Hepatocyte (in vitro differentiated cells): ENCODE data around the gene HEPHL1. TPM values are rescaled to one million over a fixed set of nuclear protein-coding genes. Genes with fewer than 3 reads are reported as not detected.

Experiments
- DNase-seq: peaks from one replicate; pipeline ENCODE4 v3.0.0-alpha.2; 2016; ENCODE audit warnings: low spot score
- H2AFZ ChIP-seq: fragments of 200-600 bp; sonication (generic); 2 replicates; pipeline ENCODE4 v1.6.0; 2016; ENCODE audit warnings: antibody characterized with exemption, mild to moderate bottlenecking
- H3K27ac ChIP-seq: fragments of 200-600 bp; sonication (generic); 2 replicates; pipeline ENCODE4 v1.5.1; 2016; ENCODE audit warnings: mild to moderate bottlenecking
- H3K27me3 ChIP-seq: fragments of 200-600 bp; sonication (generic); 2 replicates; pipeline ENCODE4 v1.6.1; 2016
- H3K36me3 ChIP-seq: fragments of 200-600 bp; sonication (generic); replicated peaks from 2 replicates; pipeline ENCODE4 v1.5.1; 2016; ENCODE audit warnings: low read depth; ENCODE audit not compliant: insufficient read depth
- H3K4me1 ChIP-seq: fragments of 200-600 bp; sonication (generic); 2 replicates; pipeline ENCODE4 v1.5.1; 2016; ENCODE audit warnings: mild to moderate bottlenecking, moderate library complexity; ENCODE audit not compliant: insufficient read depth
- H3K4me2 ChIP-seq: fragments of 200-600 bp; sonication (generic); 2 replicates; pipeline ENCODE4 v1.6.0; 2016
- H3K4me3 ChIP-seq: fragments of 200-600 bp; sonication (generic); 2 replicates; pipeline ENCODE4 v1.5.1; 2016; ENCODE audit warnings: mild to moderate bottlenecking
- H3K79me2 ChIP-seq: fragments of 200-600 bp; sonication (generic); 2 replicates; pipeline ENCODE4 v1.6.0; 2017; ENCODE audit warnings: mild to moderate bottlenecking
- H3K9me2 ChIP-seq: fragments of 200-600 bp; sonication (generic); replicated peaks from 2 replicates; pipeline ENCODE4 v1.6.0; 2017; ENCODE audit warnings: mild to moderate bottlenecking; ENCODE audit not compliant: insufficient read depth
- H3K9me3 ChIP-seq: fragments of 200-600 bp; sonication (generic); 2 replicates; pipeline ENCODE4 v1.5.1; 2016; ENCODE audit warnings: low read depth, mild to moderate bottlenecking
- H4K20me1 ChIP-seq: fragments of 200-600 bp; sonication (generic); 2 replicates; pipeline ENCODE4 v1.6.0; 2016; ENCODE audit warnings: mild to moderate bottlenecking; ENCODE audit not compliant: insufficient read depth, poor library complexity, severe bottlenecking
- EZH2 ChIP-seq: fragments of 200-600 bp; sonication (generic); IDR thresholded peaks from 2 replicates; pipeline ENCODE4 v1.6.1; 2016; ENCODE audit warnings: antibody characterized with exemption, mild to moderate bottlenecking, borderline replicate concordance
- EZH2phosphoT487 ChIP-seq: fragments of 200-600 bp; sonication (generic); IDR thresholded peaks from one replicate; pipeline ENCODE4 v1.6.1; 2018; ENCODE audit warnings: antibody characterized with exemption, mild to moderate bottlenecking, low read depth, moderate library complexity; ENCODE audit not compliant: unreplicated experiment, severe bottlenecking
- WGBS: methylation state at CpG from one replicate; pipeline ENCODE4 v1.1.6; 2016; ENCODE audit warnings: low lambda C conversion rate; ENCODE audit errors: missing lambda C conversion rate; 5-methylcytosine and 5-hydroxymethylcytosine counted together
- polyA plus RNA-seq: library from polyadenylated mRNA; unstranded; fragments of >200 nt; fragmentation: Nextera tagmentation; extraction: Ambion mirVana; gene quantifications from 2 replicates; pipeline ENCODE4 v1.2.1, GENCODE V29; 2016
- total RNA-seq: library from RNA; depleted of rRNA; stranded (reverse); fragments of >200 nt; gene quantifications from 2 replicates; pipeline ENCODE4 v1.2.3, GENCODE V29; 2014
- TF ChIP-seq, protein P1 (sequence below): fragments of 200-600 bp; sonication (generic); IDR thresholded peaks from 2 replicates; pipeline ENCODE4 v1.5.1; 2016; ENCODE audit warnings: antibody characterized with exemption, mild to moderate bottlenecking; ENCODE audit not compliant: poor library complexity

HEPHL1 gene
- total and polyA plus RNA-seq, 2 experiments from 2014 or later, result 0.07 to 0.17 TPM

DNA sequence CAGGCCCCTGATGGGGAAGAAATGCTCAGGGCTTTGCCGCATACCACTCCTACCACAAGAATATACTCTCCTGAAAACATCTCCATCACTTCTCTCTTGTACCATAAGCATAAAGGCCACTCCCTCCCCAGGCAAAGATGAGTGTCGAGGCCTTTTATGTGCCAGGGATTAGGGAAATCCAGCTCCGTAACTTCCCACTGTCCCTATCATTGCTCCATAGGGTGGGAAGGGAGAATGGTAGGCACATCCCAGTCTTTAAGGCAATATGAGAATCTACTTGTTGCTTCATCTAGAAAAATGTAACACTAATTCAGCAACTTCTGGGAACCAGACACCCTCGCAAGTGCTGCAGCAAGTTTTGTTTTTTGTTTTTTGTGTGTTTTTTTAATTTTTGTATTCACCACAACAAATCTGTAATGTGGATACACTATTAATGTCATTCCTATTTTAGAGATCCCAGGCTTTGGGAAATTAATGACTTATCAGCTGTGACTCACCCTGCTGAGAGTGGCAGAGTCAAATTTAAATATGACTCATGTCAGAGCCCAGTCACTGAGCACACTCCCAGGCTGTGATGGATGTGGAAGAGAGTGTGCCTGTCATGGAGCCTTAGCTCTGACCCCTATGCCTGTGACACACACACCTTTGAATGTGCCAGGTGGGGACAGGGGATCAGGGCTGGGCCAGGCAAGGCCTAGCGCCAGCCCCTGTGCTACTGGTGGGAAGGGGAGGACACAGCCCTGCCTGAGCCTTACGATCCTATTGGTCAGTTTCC, 130.9 kb downstream of the HEPHL1 start:
- DNase-seq, result peak; percentile 84
- TF ChIP-seq EZH2phosphoT487 (no peak), EZH2 (no peak)
- TF ChIP-seq, protein P1, sequence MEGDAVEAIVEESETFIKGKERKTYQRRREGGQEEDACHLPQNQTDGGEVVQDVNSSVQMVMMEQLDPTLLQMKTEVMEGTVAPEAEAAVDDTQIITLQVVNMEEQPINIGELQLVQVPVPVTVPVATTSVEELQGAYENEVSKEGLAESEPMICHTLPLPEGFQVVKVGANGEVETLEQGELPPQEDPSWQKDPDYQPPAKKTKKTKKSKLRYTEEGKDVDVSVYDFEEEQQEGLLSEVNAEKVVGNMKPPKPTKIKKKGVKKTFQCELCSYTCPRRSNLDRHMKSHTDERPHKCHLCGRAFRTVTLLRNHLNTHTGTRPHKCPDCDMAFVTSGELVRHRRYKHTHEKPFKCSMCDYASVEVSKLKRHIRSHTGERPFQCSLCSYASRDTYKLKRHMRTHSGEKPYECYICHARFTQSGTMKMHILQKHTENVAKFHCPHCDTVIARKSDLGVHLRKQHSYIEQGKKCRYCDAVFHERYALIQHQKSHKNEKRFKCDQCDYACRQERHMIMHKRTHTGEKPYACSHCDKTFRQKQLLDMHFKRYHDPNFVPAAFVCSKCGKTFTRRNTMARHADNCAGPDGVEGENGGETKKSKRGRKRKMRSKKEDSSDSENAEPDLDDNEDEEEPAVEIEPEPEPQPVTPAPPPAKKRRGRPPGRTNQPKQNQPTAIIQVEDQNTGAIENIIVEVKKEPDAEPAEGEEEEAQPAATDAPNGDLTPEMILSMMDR, result no peak
- no peaks in the 10 kb centered on the region for H3K27me3 ChIP-seq
- no peak overlapping the region for H3K4me3 ChIP-seq
- H3K4me2 ChIP-seq, result peak overlapping the region; percentile 59
- H2AFZ ChIP-seq, result no peak overlapping the region
- no peaks in the 10 kb centered on the region for H3K9me3 ChIP-seq
- H3K9me2 ChIP-seq, result no peaks in the 10 kb centered on the region
- WGBS, result 80% methylated on average over 6 of the region's 6 CpGs
- H3K36me3 ChIP-seq, result no peaks in the 10 kb centered on the region
- peaks cover 37% of the 10 kb centered on the region for H4K20me1 ChIP-seq
- H3K79me2 ChIP-seq, result peaks cover 78% of the 10 kb centered on the region
- H3K27ac ChIP-seq, result peak overlapping the region; percentile 86
- H3K4me1 ChIP-seq, result peaks cover 57% of the 10 kb centered on the region

DNA sequence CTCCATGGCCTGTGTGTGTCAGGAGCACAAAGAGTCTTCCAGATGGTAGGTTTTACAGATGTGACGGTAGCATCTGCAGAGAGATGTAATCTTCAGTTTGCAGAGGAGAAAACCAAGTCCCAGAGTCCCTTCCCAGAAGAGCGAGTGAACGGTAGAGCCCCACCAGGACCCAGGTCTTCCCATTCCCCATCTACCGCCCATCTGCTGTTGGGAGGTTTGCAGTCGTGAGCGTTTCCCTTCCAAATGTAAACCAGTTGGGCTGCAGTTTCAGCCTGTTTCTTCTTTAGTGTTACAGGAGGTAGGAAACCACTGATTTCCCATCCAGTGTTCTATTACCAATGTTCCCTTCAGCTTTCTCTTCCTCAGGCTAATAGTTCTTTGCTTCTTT, 131.5 kb downstream of the HEPHL1 start:
- H3K36me3 ChIP-seq, result no peaks in the 10 kb centered on the region
- H3K27me3 ChIP-seq, result no peaks in the 10 kb centered on the region
- no peaks in the 10 kb centered on the region for H3K9me2 ChIP-seq
- WGBS, result 78% methylated on average over 6 of the region's 6 CpGs
- peaks cover 57% of the 10 kb centered on the region for H3K4me1 ChIP-seq
- DNase-seq, result no peak
- H3K4me2 ChIP-seq, result peak overlapping the region; percentile 59
- peak overlapping the region; percentile 86 for H3K27ac ChIP-seq
- H3K79me2 ChIP-seq, result peaks cover 72% of the 10 kb centered on the region
- no peaks in the 10 kb centered on the region for H3K9me3 ChIP-seq
- H3K4me3 ChIP-seq, result no peak overlapping the region
- TF ChIP-seq, protein P1, result no peak
- no peak for TF ChIP-seq EZH2
- TF ChIP-seq EZH2phosphoT487, result no peak
- no peak overlapping the region for H2AFZ ChIP-seq
- peaks cover 31% of the 10 kb centered on the region for H4K20me1 ChIP-seq

- no peak for TF ChIP-seq EZH2
- no peak for TF ChIP-seq EZH2phosphoT487
- TF ChIP-seq, protein P1, result no peak
- H3K9me3 ChIP-seq, result no peaks in the 10 kb centered on the region
- peak overlapping the region; percentile 86 for H3K27ac ChIP-seq
- H3K27me3 ChIP-seq, result no peaks in the 10 kb centered on the region
- H3K4me1 ChIP-seq, result peaks cover 55% of the 10 kb centered on the region
- peaks cover 70% of the 10 kb centered on the region for H3K79me2 ChIP-seq
- no peak overlapping the region for H3K4me3 ChIP-seq
- WGBS, result 66% methylated on average over 3 of the region's 3 CpGs
- peak; percentile 46 for DNase-seq
- H3K4me2 ChIP-seq, result peak overlapping the region; percentile 59
- H3K36me3 ChIP-seq, result no peaks in the 10 kb centered on the region
- no peak overlapping the region for H2AFZ ChIP-seq
- peaks cover 25% of the 10 kb centered on the region for H4K20me1 ChIP-seq
- no peaks in the 10 kb centered on the region for H3K9me2 ChIP-seq
These were observed 132.2 kb downstream of the HEPHL1 start for GRCh38 chr11:94153320-94153719.
